K562 (cell line): ENCODE results near the gene PLPPR1. TPM values are rescaled to one million over a fixed set of nuclear protein-coding genes. Genes with fewer than 3 reads are reported as not detected.

ENCODE experiments used
- ATAC-seq: fragments of 200-7000 bp; cut with Tn5 transposase; 3 replicates; pipeline ENCODE4 v1.9.1; 2020; ENCODE audit warnings: moderate library complexity
- BruUV-seq: library from RNA; stranded (reverse); fragments of 400-500 nt; replicated peaks from 2 replicates; lab custom pipeline; 2021; lab: Mats Ljungman, UMichigan
- CTCF ChIA-PET: fragments of 300-600 bp; formaldehyde crosslinking; extraction: SDS; loops from one replicate; lab custom pipeline; 2021; ENCODE audit warnings: low intra/inter-chr PET ratio; lab: Yijun Ruan, JAX
- POLR2A ChIA-PET: fragments of 300-600, 350-650 bp; sonication (Branson Sonifier 250); formaldehyde crosslinking; extraction: SDS; loops from one replicate; lab custom pipeline; 2021; ENCODE audit warnings: antibody characterized with exemption, inconsistent platforms; lab: Yijun Ruan, JAX
- DNase-seq, 4 experiments: peaks; one replicate each; pipeline versions ENCODE4 v3.0.0 to v3.0.0-alpha.2; 2011 to 2018; ENCODE audit warnings: low spot score in 3 of 4, mixed read lengths in 3 of 4; ENCODE audit errors: extremely low read depth in 1 of 4
- FAIRE-seq: peaks from 2 replicates; lab custom pipeline; 2011; peaks lifted over from hg19 to GRCh38; lab: Jason Lieb, UNC
- H2AFZ ChIP-seq: 2 replicates; pipeline ENCODE4 v1.6.0; 2011; ENCODE audit warnings: low read depth, low read length, control low read depth, inconsistent platforms
- H3K27ac ChIP-seq: fragments of 200-600 bp; 3 replicates; pipeline ENCODE4 v1.8.0; 2011; ENCODE audit warnings: low read depth, mild to moderate bottlenecking, control low read depth, inconsistent platforms, low read length, moderate library complexity, mixed read lengths; ENCODE audit errors: extremely low read depth
- H3K27me3 ChIP-seq, 2 experiments: fragments of 300-600 bp in 1 of 2; 2 replicates in 1 of 2; 3 replicates in 1 of 2; pipeline versions ENCODE4 v1.6.0 to v1.8.0; 2011; ENCODE audit warnings: inconsistent platforms in 2 of 2, low read length in 2 of 2, mild to moderate bottlenecking in 1 of 2, mixed read lengths in 1 of 2, moderate library complexity in 1 of 2; ENCODE audit not compliant: control insufficient read depth in 2 of 2, insufficient read depth in 2 of 2
- H3K36me3 ChIP-seq: fragments of 300-600 bp; 3 replicates; pipeline ENCODE4 v1.8.0; 2011; ENCODE audit warnings: mild to moderate bottlenecking, low read length, inconsistent platforms; ENCODE audit not compliant: control insufficient read depth, insufficient read depth
- H3K4me1 ChIP-seq, 2 experiments: fragments of 200-600 bp in 1 of 2; replicated peaks in 1 of 2; 2 replicates in 1 of 2; 3 replicates in 1 of 2; pipeline versions ENCODE4 v1.5.1 to v1.8.0; 2011; ENCODE audit warnings: inconsistent platforms in 2 of 2, low read length in 2 of 2, mild to moderate bottlenecking in 1 of 2, mixed read lengths in 1 of 2, moderate library complexity in 1 of 2; ENCODE audit not compliant: control insufficient read depth in 2 of 2, insufficient read depth in 2 of 2
- H3K4me2 ChIP-seq: 2 replicates; pipeline ENCODE4 v1.6.1; 2011; ENCODE audit warnings: low read length, control low read depth, inconsistent platforms, mixed read lengths; ENCODE audit not compliant: insufficient read depth
- H3K4me3 ChIP-seq: fragments of 200-600 bp; sonication (generic), shearing (Covaris generic); 2 replicates; pipeline ENCODE4 v1.5.1; 2016; ENCODE audit warnings: control low read depth, inconsistent platforms
- H3K79me2 ChIP-seq: fragments of 200-600 bp; 3 replicates; pipeline ENCODE4 v1.8.0; 2011; ENCODE audit warnings: low read length, inconsistent platforms; ENCODE audit not compliant: control insufficient read depth, insufficient read depth
- H3K9ac ChIP-seq, 2 experiments: 2 replicates each; pipeline versions ENCODE4 v1.6.0 to v1.6.1; 2011; ENCODE audit warnings: low read depth in 2 of 2, low read length in 2 of 2, control low read depth in 1 of 2, inconsistent platforms in 1 of 2, mild to moderate bottlenecking in 1 of 2, mixed read lengths in 1 of 2; ENCODE audit not compliant: insufficient read depth in 1 of 2
- H3K9me1 ChIP-seq: one replicate; pipeline ENCODE4 v1.6.0; 2011; ENCODE audit warnings: inconsistent platforms, mild to moderate bottlenecking, low read length, moderate library complexity; ENCODE audit not compliant: control insufficient read depth, insufficient read depth
- H3K9me3 ChIP-seq: replicated peaks from 2 replicates; pipeline ENCODE4 v1.5.1; 2011; ENCODE audit warnings: low read depth, low read length, inconsistent platforms; ENCODE audit not compliant: control insufficient read depth, insufficient read depth
- H4K20me1 ChIP-seq: replicated peaks from 2 replicates; pipeline ENCODE4 v1.6.1; 2011; ENCODE audit warnings: low read length, inconsistent platforms, mixed read lengths; ENCODE audit not compliant: control insufficient read depth, insufficient read depth
- ASH1L ChIP-seq: fragments of 450-650 bp; IDR thresholded peaks from 2 replicates; pipeline ENCODE4 v1.6.1; 2018; ENCODE audit warnings: borderline replicate concordance, mild to moderate bottlenecking, low read depth; ENCODE audit not compliant: partially characterized antibody
- ATF7 ChIP-seq: fragments of 450-650 bp; IDR thresholded peaks from 2 replicates; pipeline ENCODE4 v1.7.1; 2014; ENCODE audit warnings: mild to moderate bottlenecking, moderate library complexity
- CHD2 ChIP-seq: IDR thresholded peaks from 2 replicates; pipeline ENCODE4 v1.6.1; 2011; ENCODE audit warnings: low read depth, low read length
- HMG20B ChIP-seq: fragments of 250-450 bp; sonication (Bioruptor Pico); IDR thresholded peaks from 2 replicates; pipeline ENCODE4 v1.5.0; 2021; ENCODE audit warnings: mild to moderate bottlenecking
- HMGN3 ChIP-seq: IDR thresholded peaks from 2 replicates; pipeline ENCODE4 v1.6.1; 2011; ENCODE audit warnings: borderline replicate concordance, low read depth, mild to moderate bottlenecking, mixed read lengths, low read length; ENCODE audit not compliant: insufficient read length; ENCODE audit errors: extremely low read depth
- MCM2 ChIP-seq: fragments of 450-650 bp; IDR thresholded peaks from 2 replicates; pipeline ENCODE4 v1.6.1; 2017; ENCODE audit warnings: low read depth, mild to moderate bottlenecking
- NR1H2 ChIP-seq: sonication (generic); formaldehyde crosslinking; IDR thresholded peaks from 2 replicates; pipeline ENCODE4 v1.4.0; 2020; ENCODE audit warnings: mild to moderate bottlenecking, missing genetic modification reagents
- PYGO2 ChIP-seq: fragments of 450-650 bp; IDR thresholded peaks from 2 replicates; pipeline ENCODE4 v1.6.1; 2016; ENCODE audit warnings: mild to moderate bottlenecking, missing genetic modification characterization, moderate library complexity, missing compliant biosample characterization
- STAT5A ChIP-seq: IDR thresholded peaks from 2 replicates; pipeline ENCODE4 v1.6.1; 2012; ENCODE audit warnings: low read length, inconsistent platforms, borderline replicate concordance
- TOE1 ChIP-seq, 2 experiments: fragments of 450-650 bp in 1 of 2; sonication (generic) in 1 of 2; formaldehyde crosslinking in 1 of 2; IDR thresholded peaks; 2 replicates each; pipeline versions ENCODE4 v1.7.1 to v1.8.0; 2016 to 2022; ENCODE audit warnings: borderline replicate concordance in 2 of 2, mild to moderate bottlenecking in 2 of 2, antibody characterized with exemption in 1 of 2, inconsistent platforms in 1 of 2, low read depth in 1 of 2, missing genetic modification reagents in 1 of 2, moderate library complexity in 1 of 2
- ZBTB12 ChIP-seq: fragments of 250-450 bp; sonication (Bioruptor Pico); IDR thresholded peaks from 2 replicates; pipeline ENCODE4 v1.4.0; 2020
- ZKSCAN1 ChIP-seq: fragments of 150-350 bp; IDR thresholded peaks from 2 replicates; pipeline ENCODE4 v1.6.1; 2016; ENCODE audit warnings: low read depth, low read length
- ZNF124 ChIP-seq: sonication (generic); formaldehyde crosslinking; IDR thresholded peaks from 2 replicates; pipeline ENCODE4 v1.8.1; 2022; ENCODE audit warnings: missing genetic modification reagents
- WGBS: fragments of 100-300 bp; shearing (Covaris generic); methylation state at CpG from one replicate; pipeline ENCODE4 v1.1.6; 2016; ENCODE audit warnings: low coverage, mixed read lengths; ENCODE audit not compliant: insufficient coverage; ENCODE audit errors: missing lambda C conversion rate; 5-methylcytosine and 5-hydroxymethylcytosine counted together
- in situ Hi-C: fragments of 300-500 bp; cut with MboI; formaldehyde crosslinking; loops from 4 replicates; pipeline ENCODE4 v1.15.0; 2018; ENCODE audit warnings: inconsistent platforms, mixed read lengths
- intact Hi-C: fragments of 100-400 bp; cut with micrococcal nuclease; formaldehyde crosslinking; loops from 2 replicates; pipeline ENCODE4 v1.14.2; 2022
- polyA plus RNA-seq, 8 experiments: library from polyadenylated mRNA; depleted of rRNA in 4 of 8; stranded (reverse) in 5 of 8; unstranded in 3 of 8; fragments of >200 nt; fragmentation: Nextera tagmentation in 2 of 8; fragmentation: Illumina TruSeq in 1 of 8; extraction: Ambion mirVana in 2 of 8; extraction: Trizol in 1 of 8; gene quantifications; 2 replicates each; pipeline versions ENCODE4 v1.2.1 to v1.2.3, GENCODE V29; 2011 to 2014; ENCODE audit warnings: inconsistent platforms in 1 of 8, missing spikeins in 1 of 8
- total RNA-seq, 7 experiments: library from RNA; depleted of rRNA in 6 of 7; stranded (reverse); fragments of >200 nt in 6 of 7; fragmentation: Illumina TruSeq in 2 of 7; extraction: Trizol in 2 of 7; gene quantifications; 2 replicates each; pipeline versions ENCODE4 v1.2.1 to v1.2.3, GENCODE V29; 2011 to 2021; ENCODE audit warnings: low replicate concordance in 1 of 7
- TF ChIP-seq, protein P1 (sequence below): fragments of 250-450 bp; sonication (Bioruptor Pico); IDR thresholded peaks from 2 replicates; pipeline ENCODE4 v1.8.0; 2022; ENCODE audit warnings: inconsistent platforms
- TF ChIP-seq, protein P2 (sequence below): fragments of 250-450 bp; sonication (Bioruptor Pico); IDR thresholded peaks from 2 replicates; pipeline ENCODE4 v1.4.0; 2020; ENCODE audit warnings: borderline replicate concordance

PLPPR1 gene
- total and polyA plus RNA-seq, 9 of the 15 experiments (the other 6 are each of a cell fraction or from before 2014, with no cell fraction given), result not detected

DNA sequence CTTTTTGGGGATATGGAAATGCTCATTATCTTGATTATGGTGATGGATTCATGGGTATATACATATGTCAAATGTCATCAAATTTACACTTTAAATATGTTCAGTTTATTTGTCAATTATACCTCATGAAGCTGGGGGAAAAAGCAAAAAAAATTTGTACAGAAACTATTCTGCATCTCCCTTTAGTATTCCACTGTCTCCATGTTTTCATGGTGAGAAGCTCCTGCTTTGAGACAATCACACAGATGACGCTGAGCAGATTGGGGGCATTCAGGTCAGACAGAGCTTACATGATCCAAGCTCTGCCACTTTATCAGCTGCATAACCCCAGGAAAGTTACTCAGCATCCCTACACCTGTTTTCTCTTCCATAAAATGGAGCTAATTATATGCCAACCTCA is 101.5 kb downstream of the PLPPR1 start:
- intact Hi-C loops (no loop called here), in situ Hi-C loops (no loop called here)
- Histone ChIP-seq H3K36me3 (no peaks in the 10 kb centered on the region), H3K9me1 (no peaks in the 10 kb centered on the region), H3K9ac (no peak overlapping the region), H3K4me1 (no peaks in the 10 kb centered on the region), H3K27me3 (no peaks in the 10 kb centered on the region), H4K20me1 (no peaks in the 10 kb centered on the region), H2AFZ (no peak overlapping the region), H3K27ac (no peak overlapping the region), H3K4me3 (no peak overlapping the region), H3K4me2 (no peak overlapping the region), H3K79me2 (no peaks in the 10 kb centered on the region), H3K9me3 (no peaks in the 10 kb centered on the region)
- TF ChIP-seq, protein P1, sequence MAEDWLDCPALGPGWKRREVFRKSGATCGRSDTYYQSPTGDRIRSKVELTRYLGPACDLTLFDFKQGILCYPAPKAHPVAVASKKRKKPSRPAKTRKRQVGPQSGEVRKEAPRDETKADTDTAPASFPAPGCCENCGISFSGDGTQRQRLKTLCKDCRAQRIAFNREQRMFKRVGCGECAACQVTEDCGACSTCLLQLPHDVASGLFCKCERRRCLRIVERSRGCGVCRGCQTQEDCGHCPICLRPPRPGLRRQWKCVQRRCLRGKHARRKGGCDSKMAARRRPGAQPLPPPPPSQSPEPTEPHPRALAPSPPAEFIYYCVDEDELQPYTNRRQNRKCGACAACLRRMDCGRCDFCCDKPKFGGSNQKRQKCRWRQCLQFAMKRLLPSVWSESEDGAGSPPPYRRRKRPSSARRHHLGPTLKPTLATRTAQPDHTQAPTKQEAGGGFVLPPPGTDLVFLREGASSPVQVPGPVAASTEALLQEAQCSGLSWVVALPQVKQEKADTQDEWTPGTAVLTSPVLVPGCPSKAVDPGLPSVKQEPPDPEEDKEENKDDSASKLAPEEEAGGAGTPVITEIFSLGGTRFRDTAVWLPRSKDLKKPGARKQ (CRISPR knock-in tag), result no peak
- no peak for TF ChIP-seq PYGO2 (tag)
- no peak for TF ChIP-seq ZNF124 (CRISPR knock-in tag)
- no peak for TF ChIP-seq TOE1 (IDR thresholded peaks at IDR 0.05; ENCODE audit: borderline replicate concordance)
- no peak for TF ChIP-seq TOE1 (CRISPR knock-in tag; IDR thresholded peaks at IDR 0.05; ENCODE audit: borderline replicate concordance, low read depth)
- TF ChIP-seq ZBTB12 (CRISPR knock-in tag), result no peak
- TF ChIP-seq NR1H2 (CRISPR knock-in tag), result no peak
- TF ChIP-seq ATF7, result no peak
- TF ChIP-seq ZKSCAN1, result no peak
- no peak for TF ChIP-seq HMG20B (CRISPR knock-in tag)
- TF ChIP-seq, protein P2, sequence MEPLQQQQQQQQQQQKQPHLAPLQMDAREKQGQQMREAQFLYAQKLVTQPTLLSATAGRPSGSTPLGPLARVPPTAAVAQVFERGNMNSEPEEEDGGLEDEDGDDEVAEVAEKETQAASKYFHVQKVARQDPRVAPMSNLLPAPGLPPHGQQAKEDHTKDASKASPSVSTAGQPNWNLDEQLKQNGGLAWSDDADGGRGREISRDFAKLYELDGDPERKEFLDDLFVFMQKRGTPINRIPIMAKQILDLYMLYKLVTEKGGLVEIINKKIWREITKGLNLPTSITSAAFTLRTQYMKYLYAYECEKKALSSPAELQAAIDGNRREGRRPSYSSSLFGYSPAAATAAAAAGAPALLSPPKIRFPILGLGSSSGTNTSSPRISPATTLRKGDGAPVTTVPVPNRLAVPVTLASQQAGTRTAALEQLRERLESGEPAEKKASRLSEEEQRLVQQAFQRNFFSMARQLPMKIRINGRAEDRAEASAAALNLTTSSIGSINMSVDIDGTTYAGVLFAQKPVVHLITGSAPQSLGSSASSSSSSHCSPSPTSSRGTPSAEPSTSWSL (CRISPR knock-in tag), result no peak
- no peak for TF ChIP-seq ASH1L
- no peak for TF ChIP-seq STAT5A
- TF ChIP-seq CHD2, result no peak
- TF ChIP-seq HMGN3, result no peak
- no peak for TF ChIP-seq MCM2
- FAIRE-seq (no peak), ATAC-seq (no peak), DNase-seq (no peak)
- ChIA-PET POLR2A (no interaction called here), CTCF (no interaction called here)
- 0% methylated on average over 1 of the region's 1 CpG for WGBS
- no TSS peak for BruUV-seq
